ENCODE data around the gene PLEKHO1.
"Not testable (repeated sequence)": the region's sequence is repeated elsewhere in the genome, so short reads cannot be mapped to it uniquely, and the experiment has no call there.

PLEKHO1 gene

GRCh38 chr1:150179867-150180266 is 30.2 kb downstream of the PLEKHO1 start:
- DNase-seq: no peak

DNA sequence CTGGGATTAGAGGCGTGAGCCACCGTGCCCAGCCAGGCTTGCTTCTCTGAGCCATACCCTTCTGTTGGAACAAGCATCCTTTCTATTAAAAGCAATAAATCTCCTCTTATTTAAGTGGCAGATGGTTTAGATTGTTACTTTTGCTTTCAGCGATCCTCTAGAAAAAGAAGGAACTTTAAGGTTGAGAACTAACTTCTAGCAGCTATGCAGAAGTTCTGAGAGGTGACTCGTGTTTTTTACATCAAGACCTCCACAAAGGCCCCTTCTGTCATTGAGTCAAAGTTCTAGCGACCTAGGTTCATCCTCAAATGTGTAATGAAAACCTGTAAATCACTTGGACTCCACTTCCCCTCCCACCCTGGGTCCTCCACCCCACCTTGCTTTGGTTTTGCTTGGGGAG is 30.8 kb downstream of the PLEKHO1 start:
- DNase-seq: no peak

DNA sequence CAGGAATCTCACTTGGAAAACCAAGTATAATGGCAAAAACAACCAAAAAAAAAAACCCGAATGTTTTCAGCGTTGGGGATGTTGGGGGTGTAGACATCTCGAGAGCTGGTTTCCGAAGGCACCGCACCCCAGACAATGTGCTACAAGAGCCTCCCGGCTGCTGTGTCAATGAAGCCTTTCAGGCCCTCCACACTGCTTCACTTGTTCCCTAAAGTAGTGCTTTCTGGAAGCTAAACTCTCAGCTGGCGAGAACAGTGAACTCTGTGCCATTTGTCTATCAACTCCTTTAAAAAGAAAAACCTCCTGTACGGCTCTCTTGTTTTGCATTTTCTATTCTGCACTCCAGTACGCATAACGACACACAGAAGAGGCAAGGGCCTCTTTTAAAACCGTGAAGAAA is 32.5 kb downstream of the PLEKHO1 start:
- no peak for DNase-seq

DNA sequence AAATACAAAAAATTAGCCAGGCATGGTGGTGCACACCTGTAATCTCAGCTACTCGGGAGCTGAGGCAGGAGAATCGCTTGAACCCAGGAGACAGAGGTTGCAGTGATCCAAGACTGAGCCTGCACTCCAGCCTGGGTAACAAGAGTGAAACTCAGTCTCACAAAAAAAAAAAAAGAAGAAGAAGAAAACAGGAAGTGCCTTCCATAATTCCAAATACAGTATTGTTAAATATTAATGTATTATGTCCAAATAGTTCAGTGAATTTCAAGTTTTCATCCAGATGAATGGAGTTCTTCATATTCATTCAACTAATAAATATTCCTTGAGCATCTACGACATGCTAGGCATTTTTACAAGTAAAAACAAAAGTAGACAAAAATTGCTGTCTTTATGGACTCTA is 33.3 kb downstream of the PLEKHO1 start:
- no peak for DNase-seq

DNA sequence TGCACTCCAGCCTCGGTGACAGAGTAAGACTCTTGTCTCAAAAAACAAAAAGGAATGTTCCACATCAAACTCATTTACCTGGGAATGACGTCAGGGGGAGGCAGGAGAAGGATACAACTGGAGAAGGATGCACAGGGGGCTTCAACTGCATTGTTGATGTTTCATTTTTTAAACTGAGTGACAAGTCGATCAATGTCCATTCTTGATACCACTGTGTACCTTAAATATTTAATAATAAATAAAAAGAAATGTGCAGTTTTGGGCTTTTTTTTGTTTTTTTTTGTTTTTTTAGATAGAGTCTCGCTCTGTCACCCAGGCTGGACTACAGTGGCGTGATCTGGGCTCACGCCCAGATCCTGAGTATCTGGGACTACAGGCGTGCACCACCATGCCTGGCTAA is 35.8 kb downstream of the PLEKHO1 start:
- DNase-seq: no peak

- not testable (repeated sequence) for DNase-seq
Observed at GRCh38 chr1:150186438-150186788, 36.7 kb downstream of the PLEKHO1 start.

DNA sequence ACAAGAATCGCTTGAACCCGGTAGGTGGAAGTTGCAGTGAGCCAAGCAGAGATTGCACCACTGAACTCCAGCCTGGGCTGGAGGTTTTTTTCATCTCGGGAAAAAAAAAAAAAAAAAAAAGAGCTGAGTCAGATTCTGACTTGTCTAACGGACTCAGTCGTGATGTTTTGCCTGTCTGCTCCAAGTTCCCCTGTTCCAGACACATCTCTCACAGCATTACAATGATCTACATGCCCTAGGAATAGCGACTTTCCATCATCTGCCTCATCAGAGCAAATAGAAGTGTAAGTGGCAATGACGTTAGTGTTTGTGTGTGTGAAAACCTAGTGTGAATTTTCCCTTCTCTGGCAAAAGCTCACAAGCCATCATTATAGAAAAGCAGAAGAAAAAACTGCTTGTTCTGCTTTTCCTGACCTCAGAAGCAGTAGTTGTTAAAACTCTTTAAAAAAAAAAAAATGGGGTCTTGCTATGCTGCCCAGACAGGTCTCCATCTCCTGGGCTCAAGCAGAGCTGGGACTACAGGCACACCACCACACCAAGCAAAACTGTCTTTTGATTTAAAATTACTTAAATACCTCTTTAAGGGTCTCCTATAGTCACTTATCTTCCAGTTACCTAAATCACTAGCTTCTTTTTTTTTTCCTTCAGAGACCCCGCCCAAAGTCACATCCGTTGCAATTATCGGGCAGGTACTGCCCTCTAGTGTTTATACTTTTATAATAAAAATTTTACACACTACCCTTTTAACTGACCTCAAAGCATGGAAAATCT is 37.3 kb downstream of the PLEKHO1 start:
- peak; percentile 93 for DNase-seq

- no peak for DNase-seq
Observed at GRCh38 chr1:150187560-150187931, 37.8 kb downstream of the PLEKHO1 start.

- DNase-seq: no peak
Observed at GRCh38 chr1:150192012-150192411, 42.3 kb downstream of the PLEKHO1 start.

- DNase-seq: no peak
Observed at GRCh38 chr1:150194381-150195031, 44.8 kb downstream of the PLEKHO1 start.

DNA sequence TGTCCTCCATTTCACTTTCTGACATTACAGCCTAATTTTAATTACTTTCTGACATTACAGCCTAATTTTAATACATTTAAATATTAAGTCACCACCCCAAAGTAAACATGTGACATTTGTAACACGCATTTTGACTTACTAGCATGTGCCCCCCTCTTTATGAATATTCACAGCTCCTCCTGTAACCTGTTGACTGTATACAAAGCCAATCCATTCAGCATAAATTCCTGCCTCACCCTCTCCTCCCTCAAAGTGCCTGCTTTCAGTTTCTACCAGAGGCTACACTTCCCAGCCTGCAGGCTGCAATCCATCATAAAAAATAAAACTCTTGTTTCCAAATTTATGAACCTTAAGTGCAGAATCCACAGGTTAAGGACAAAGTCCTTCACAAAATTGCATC is 46.7 kb downstream of the PLEKHO1 start:
- no peak for DNase-seq

DNA sequence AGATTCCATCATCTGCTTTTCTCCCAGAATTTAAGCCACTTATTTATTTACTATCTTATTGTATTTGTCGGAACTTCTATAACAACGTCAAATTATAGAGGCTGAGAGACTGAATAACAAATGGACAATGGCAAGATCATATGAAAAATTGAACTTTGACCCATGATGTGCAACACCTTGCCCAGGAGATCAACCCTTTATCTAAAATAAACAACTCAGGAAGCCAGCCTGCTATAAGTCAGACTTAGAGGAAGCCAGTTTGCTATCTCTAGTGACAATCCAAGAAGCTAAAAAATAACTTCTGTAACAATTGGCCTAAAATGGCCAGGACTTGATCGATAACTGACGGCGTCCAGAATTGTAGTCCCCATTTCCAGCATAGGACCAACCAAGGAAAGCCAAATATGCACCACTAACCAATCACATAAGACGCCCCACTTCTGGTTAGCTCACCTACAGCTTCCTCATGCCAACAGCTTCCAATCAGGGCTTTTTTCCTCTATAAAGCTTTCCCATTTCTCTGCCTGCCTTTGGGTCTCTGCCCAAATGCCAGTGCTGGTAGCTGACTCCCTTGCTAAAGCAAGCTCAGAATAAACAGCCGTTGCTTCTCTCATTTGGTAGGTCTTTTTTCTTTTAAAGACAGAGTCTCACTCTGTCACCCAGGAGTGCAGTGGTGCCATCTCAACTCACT is 57.7 kb downstream of the PLEKHO1 start:
- no peak for DNase-seq

GRCh38 chr1:150208460-150208859 is 58.7 kb downstream of the PLEKHO1 start:
- DNase-seq: not testable (repeated sequence)

All from OCI-M1 (cell line).